Activated CD4-positive, alpha-beta T cell treated with anti-CD3 and anti-CD28 coated beads, Interleukin-2, Interleukin-4, amounts not matched to agents 100 ng/mL and 50 ng/mL, durations not matched to agents 16 hours and 8 hours (primary cell): Measurements from ENCODE around the gene ANKS1B.
A peak's percentile ranks its signal among the peaks of the same experiment; 100 is the strongest.

Experiments used
- DNase-seq: peaks from one replicate; pipeline ENCODE4 v3.0.0-alpha.2; 2020; ENCODE audit warnings: low spot score

ANKS1B gene

GRCh38 chr12:99128246-99128802 lies 856.4 kb downstream of the ANKS1B start:
- no peak for DNase-seq

GRCh38 chr12:99122959-99123358 lies 861.8 kb downstream of the ANKS1B start:
- DNase-seq: no peak

- DNase-seq: no peak
Measured at GRCh38 chr12:99122496-99122895, 862.2 kb downstream of the ANKS1B start.

- DNase-seq: no peak
Measured at GRCh38 chr12:99121546-99121945, 863.2 kb downstream of the ANKS1B start.

- DNase-seq: no peak
Measured at GRCh38 chr12:99119943-99120342, 864.8 kb downstream of the ANKS1B start.

GRCh38 chr12:99119449-99119848 lies 865.3 kb downstream of the ANKS1B start:
- no peak for DNase-seq

GRCh38 chr12:99111600-99111999 lies 873.1 kb downstream of the ANKS1B start:
- DNase-seq: no peak

- DNase-seq: no peak
Measured at GRCh38 chr12:99110868-99111267, 873.9 kb downstream of the ANKS1B start.

GRCh38 chr12:99110212-99110611 lies 874.5 kb downstream of the ANKS1B start:
- no peak for DNase-seq

- no peak for DNase-seq
Measured at GRCh38 chr12:99108924-99109323, 875.8 kb downstream of the ANKS1B start.

GRCh38 chr12:99099786-99100185 lies 885.0 kb downstream of the ANKS1B start:
- DNase-seq: no peak

GRCh38 chr12:99097171-99097570 lies 887.6 kb downstream of the ANKS1B start:
- DNase-seq: no peak

- DNase-seq: no peak
Measured at GRCh38 chr12:99093166-99093565, 891.6 kb downstream of the ANKS1B start.

GRCh38 chr12:99092100-99092851 lies 892.5 kb downstream of the ANKS1B start:
- no peak for DNase-seq

GRCh38 chr12:99087278-99087677 lies 897.5 kb downstream of the ANKS1B start:
- DNase-seq: peak; percentile 6

GRCh38 chr12:99079811-99080210 lies 904.9 kb downstream of the ANKS1B start:
- DNase-seq: no peak

GRCh38 chr12:99068993-99069747 lies 915.6 kb downstream of the ANKS1B start:
- DNase-seq: no peak

- no peak for DNase-seq
Measured at GRCh38 chr12:99067171-99067785, 917.5 kb downstream of the ANKS1B start.

- no peak for DNase-seq
Measured at GRCh38 chr12:99066726-99067125, 918.0 kb downstream of the ANKS1B start.

GRCh38 chr12:99063182-99063581 lies 921.6 kb downstream of the ANKS1B start:
- DNase-seq: no peak

GRCh38 chr12:99059824-99060511 lies 924.8 kb downstream of the ANKS1B start:
- DNase-seq: no peak

- no peak for DNase-seq
Measured at GRCh38 chr12:99057670-99058069, 927.1 kb downstream of the ANKS1B start.
